Lower leg skin (tissue), 4 donors: ENCODE results near the gene RGS10. TPM values are rescaled to one million over a fixed set of nuclear protein-coding genes. Genes with fewer than 3 reads are reported as not detected.

ENCODE experiments used
- DNase-seq, 2 donors: peaks; one replicate each; pipeline ENCODE4 v3.0.0-alpha.2; 2019; ENCODE audit warnings: low spot score in 2 of 2
- H3K4me3 ChIP-seq: fragments of 200-600 bp; sonication (generic); 2 replicates; pipeline ENCODE4 v1.5.1; 2017; ENCODE audit warnings: mild to moderate bottlenecking, low read depth; ENCODE audit not compliant: poor library complexity, severe bottlenecking
- POLR2A ChIP-seq, 2 donors: fragments of 450-650 bp; IDR thresholded peaks; one replicate each; pipeline ENCODE4 v1.6.1; 2016 to 2017; ENCODE audit warnings: antibody characterized with exemption in 2 of 2, mild to moderate bottlenecking in 1 of 2, moderate library complexity in 1 of 2
- WGBS, 2 donors: methylation state at CpG; one replicate each; pipeline ENCODE4 v1.1.5; 2018; 5-methylcytosine and 5-hydroxymethylcytosine counted together
- intact Hi-C: fragments of 100-400 bp; cut with DNase I; formaldehyde crosslinking; loops from one replicate; pipeline ENCODE4 v1.15.0; 2023; ENCODE audit warnings: low total_unique reads
- total RNA-seq, 4 donors: library from RNA; depleted of rRNA; stranded (reverse); fragments of >200 nt; gene quantifications; one replicate each; pipeline ENCODE4 v1.1.0, GENCODE V29; 2016
- TF ChIP-seq, protein P1 (sequence below), 3 donors: fragments of 450-650 bp; IDR thresholded peaks; one replicate each; pipeline ENCODE4 v1.5.1; 2016; ENCODE audit warnings: antibody characterized with exemption in 3 of 3, mild to moderate bottlenecking in 3 of 3, moderate library complexity in 2 of 3

RGS10 gene
- total RNA-seq, 4 donors from 2014 or later: 14.8 to 40.1 (median 21.3) TPM

DNA sequence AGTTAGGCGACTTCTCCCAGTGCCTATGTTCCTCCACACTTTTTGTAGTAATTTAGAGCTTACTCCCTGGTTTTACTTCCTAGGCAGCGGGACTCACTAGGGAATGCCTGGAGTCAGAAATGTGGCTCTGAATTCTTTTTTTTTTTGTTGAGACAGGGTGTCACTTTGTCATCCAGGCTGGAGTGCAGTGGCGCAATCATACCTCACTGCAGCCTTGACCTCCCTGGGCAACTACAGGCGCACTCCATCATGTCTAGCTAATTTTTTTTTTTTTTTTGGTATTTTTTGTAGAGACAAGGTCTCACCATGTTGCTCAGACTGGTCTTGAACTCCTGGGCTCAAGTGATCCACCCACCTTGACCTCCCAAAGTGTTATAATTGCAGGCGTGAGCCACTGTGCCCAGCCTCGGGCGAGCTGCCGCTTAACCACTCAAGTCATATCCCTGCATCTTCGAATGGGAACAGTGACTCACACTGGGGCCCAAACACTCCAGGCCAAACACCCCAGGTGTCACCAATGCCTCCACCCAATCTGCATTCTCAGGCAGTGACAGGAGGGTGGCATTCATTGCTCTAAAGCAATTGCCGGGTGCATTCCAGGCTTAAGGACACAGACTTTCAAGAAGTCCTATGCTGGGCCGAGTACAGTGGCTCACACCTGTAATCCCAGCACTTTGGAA lies 19.6 kb downstream of the RGS10 start:
- H3K4me3 ChIP-seq: no peak overlapping the region
- DNase-seq: no peak
- intact Hi-C loops: no loop called here
- TF ChIP-seq, protein P1, sequence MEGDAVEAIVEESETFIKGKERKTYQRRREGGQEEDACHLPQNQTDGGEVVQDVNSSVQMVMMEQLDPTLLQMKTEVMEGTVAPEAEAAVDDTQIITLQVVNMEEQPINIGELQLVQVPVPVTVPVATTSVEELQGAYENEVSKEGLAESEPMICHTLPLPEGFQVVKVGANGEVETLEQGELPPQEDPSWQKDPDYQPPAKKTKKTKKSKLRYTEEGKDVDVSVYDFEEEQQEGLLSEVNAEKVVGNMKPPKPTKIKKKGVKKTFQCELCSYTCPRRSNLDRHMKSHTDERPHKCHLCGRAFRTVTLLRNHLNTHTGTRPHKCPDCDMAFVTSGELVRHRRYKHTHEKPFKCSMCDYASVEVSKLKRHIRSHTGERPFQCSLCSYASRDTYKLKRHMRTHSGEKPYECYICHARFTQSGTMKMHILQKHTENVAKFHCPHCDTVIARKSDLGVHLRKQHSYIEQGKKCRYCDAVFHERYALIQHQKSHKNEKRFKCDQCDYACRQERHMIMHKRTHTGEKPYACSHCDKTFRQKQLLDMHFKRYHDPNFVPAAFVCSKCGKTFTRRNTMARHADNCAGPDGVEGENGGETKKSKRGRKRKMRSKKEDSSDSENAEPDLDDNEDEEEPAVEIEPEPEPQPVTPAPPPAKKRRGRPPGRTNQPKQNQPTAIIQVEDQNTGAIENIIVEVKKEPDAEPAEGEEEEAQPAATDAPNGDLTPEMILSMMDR (IDR thresholded peaks at IDR 0.05): no peak
- no peak for TF ChIP-seq POLR2A (IDR thresholded peaks at IDR 0.05)
- WGBS, 2 donors: 89 to 90% methylated on average over 10 to 11 of the region's 11 CpGs

DNA sequence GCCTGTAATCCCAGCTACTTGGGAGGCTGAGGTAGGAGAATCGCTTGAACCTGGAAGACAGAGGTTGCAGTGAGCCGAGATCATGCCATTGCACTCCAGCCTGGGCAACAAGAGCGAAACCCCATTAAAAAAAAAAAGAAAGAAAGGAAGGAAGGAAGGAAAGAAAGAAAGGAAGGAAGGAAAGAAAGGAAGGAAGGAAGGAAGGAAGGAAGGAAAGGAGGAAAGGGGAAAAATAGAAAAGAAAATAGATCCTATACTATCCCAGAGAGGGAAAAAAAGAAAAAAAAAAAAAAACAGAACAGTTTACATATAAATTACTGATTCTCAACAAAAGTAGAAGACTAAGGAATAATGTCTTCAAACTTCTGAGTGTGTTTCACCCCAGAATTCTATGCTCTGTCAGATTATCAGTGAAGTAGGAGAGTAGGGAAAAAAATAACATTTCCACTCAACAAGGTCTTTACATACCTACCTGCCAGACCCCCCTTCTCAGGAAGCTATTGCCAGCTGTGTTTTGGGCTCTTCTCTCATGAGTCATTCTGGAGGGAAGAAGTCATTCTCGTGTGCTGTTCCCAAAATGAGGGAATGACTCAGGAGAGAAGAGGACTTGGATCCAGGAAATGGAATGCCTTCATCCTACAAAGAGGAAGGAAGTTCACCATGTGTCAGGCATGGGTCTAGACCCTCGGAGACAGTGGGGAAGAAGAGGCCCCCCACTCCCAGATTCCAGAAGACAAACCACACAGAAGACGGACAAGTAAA lies 20.9 kb downstream of the RGS10 start:
- intact Hi-C loops: no loop called here
- DNase-seq: no peak
- 75 to 77% methylated on average over 6 of the region's 6 CpGs for WGBS, 2 donors
- H3K4me3 ChIP-seq: no peak overlapping the region
- no peak for TF ChIP-seq POLR2A (IDR thresholded peaks at IDR 0.05)
- TF ChIP-seq, protein P1 (IDR thresholded peaks at IDR 0.05): no peak

DNA sequence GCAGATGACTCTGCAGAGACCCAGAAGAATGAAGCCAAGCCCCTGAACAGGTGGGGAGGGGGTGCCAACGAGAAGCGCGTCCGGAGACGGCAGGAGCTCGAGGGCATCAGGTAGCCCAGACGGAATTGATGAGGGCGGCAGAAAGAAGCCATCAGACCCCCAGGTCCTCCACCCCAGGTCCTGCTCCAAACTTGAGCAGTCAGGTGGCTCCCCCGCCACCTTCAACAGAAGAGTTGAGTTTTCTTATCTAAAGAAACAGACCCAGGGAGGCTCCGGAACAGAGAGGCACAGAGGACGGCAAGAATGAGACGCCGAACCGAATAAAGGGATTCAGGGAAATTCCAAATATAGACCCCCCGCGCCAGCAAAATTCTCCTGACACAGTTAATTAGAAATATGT lies 22.2 kb downstream of the RGS10 start:
- 91 to 93% methylated on average over 16 of the region's 16 CpGs for WGBS, 2 donors
- TF ChIP-seq, protein P1 (IDR thresholded peaks at IDR 0.05): no peak
- TF ChIP-seq POLR2A (IDR thresholded peaks at IDR 0.05): no peak
- H3K4me3 ChIP-seq: no peak overlapping the region
- no peak for DNase-seq
- intact Hi-C loops: no loop called here

DNA sequence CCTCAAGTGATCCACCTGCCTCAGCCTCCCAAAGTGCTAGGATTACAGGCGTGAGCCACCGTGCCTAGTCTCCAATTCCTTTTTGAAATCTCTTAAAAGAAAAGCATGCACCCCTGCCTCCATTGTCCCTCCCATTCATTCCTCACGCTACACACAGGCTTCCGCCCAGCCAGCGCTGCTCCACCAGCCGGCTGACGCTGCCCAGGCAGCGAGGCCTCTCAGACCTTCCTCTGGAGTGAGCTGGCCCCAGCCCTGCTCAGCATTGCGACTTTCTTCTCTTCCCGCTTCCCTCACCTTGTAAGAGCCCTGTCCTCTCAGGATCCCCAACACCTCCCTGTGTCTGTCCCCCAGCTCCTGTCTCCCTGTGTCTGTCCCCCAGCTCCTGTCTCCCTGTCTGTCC lies 23.6 kb downstream of the RGS10 start:
- TF ChIP-seq POLR2A (IDR thresholded peaks at IDR 0.05): no peak
- TF ChIP-seq, protein P1 (IDR thresholded peaks at IDR 0.05): no peak
- intact Hi-C loops: no loop called here
- WGBS, 2 donors: 89 to 98% methylated on average over 10 of the region's 10 CpGs
- DNase-seq: no peak
- H3K4me3 ChIP-seq: no peak overlapping the region

DNA sequence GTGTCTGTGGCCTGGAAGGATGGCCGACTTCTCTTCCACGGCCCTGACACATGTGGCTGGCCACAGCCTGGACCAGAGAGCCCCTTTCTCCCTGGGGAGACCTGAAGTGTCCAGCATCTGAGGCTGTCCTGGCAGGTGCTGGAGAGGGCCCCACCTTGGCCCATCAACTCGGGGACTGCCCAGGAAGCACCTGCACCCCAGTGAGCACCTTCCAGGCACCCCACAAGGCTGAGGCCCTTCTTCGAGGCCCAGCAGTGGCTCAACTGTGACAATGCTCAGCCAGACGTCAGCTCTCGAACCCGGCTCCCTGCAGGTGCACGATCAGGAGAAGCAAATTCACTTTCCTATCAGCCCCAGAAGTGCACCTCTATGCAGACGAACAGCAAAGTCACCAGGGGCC lies 24.3 kb downstream of the RGS10 start:
- DNase-seq: no peak
- no peak overlapping the region for H3K4me3 ChIP-seq
- 79 to 81% methylated on average over 8 to 9 of the region's 9 CpGs for WGBS, 2 donors
- intact Hi-C loops: no loop called here
- no peak for TF ChIP-seq POLR2A (IDR thresholded peaks at IDR 0.05)
- TF ChIP-seq, protein P1 (IDR thresholded peaks at IDR 0.05): no peak
